Vagina (tissue), 2 donors: ENCODE data around the gene C17orf100.

ENCODE experiments used
- CTCF ChIP-seq, 3 experiments: fragments of 450-650 bp in 2 of 3; fragments of 200-600 bp in 1 of 3; sonication (generic) in 1 of 3; IDR thresholded peaks; one replicate each; pipeline ENCODE4 v1.5.1; 2017 to 2019; ENCODE audit warnings: antibody characterized with exemption in 3 of 3, mild to moderate bottlenecking in 2 of 3, moderate library complexity in 2 of 3
- POLR2AphosphoS5 ChIP-seq, 2 donors: sonication (generic); formaldehyde crosslinking; IDR thresholded peaks; one replicate each; pipeline ENCODE4 v1.9.0; 2017; ENCODE audit warnings: antibody characterized with exemption in 2 of 2, mild to moderate bottlenecking in 2 of 2, low read depth in 1 of 2; ENCODE audit not compliant: insufficient read depth in 1 of 2

GRCh38 chr17:6701719-6702118, 50.2 kb downstream of the C17orf100 start:
- TF ChIP-seq POLR2AphosphoS5 (IDR thresholded peaks at IDR 0.05; ENCODE audit: insufficient read depth in 1 of 2, low read depth in 1 of 2) (no peak), CTCF (IDR thresholded peaks at IDR 0.05) (no peak)
